ENCODE results near the gene CD38.

Gene CD38

GRCh38 chr4:15901998-15902397 lies 123.9 kb downstream of the CD38 start:
- H3K27ac ChIP-seq (ENCODE audit: low read depth, low read length) = no peak overlapping the region
- no peaks in the 10 kb centered on the region for H3K79me2 ChIP-seq (ENCODE audit: control insufficient read depth, low read length)
- H3F3A ChIP-seq (ENCODE audit: control insufficient read depth, insufficient read depth) = no peaks in the 10 kb centered on the region
- no peaks in the 10 kb centered on the region for H3K9me3 ChIP-seq (ENCODE audit: control insufficient read depth, insufficient read depth, low read length)
- no peak overlapping the region for H3K4me2 ChIP-seq (ENCODE audit: low read length)
- H3K9me2 ChIP-seq (replicated peaks; ENCODE audit: control insufficient read depth, low read length) = no peaks in the 10 kb centered on the region
- no peaks in the 10 kb centered on the region for H3K36me3 ChIP-seq (ENCODE audit: control insufficient read depth, low read length)
- no peak overlapping the region for H3K4me3 ChIP-seq (ENCODE audit: low read length)
- no peak for TF ChIP-seq EZH2phosphoT487 (IDR thresholded peaks at IDR 0.05; ENCODE audit: borderline replicate concordance, low read length)
- TF ChIP-seq, protein P1, sequence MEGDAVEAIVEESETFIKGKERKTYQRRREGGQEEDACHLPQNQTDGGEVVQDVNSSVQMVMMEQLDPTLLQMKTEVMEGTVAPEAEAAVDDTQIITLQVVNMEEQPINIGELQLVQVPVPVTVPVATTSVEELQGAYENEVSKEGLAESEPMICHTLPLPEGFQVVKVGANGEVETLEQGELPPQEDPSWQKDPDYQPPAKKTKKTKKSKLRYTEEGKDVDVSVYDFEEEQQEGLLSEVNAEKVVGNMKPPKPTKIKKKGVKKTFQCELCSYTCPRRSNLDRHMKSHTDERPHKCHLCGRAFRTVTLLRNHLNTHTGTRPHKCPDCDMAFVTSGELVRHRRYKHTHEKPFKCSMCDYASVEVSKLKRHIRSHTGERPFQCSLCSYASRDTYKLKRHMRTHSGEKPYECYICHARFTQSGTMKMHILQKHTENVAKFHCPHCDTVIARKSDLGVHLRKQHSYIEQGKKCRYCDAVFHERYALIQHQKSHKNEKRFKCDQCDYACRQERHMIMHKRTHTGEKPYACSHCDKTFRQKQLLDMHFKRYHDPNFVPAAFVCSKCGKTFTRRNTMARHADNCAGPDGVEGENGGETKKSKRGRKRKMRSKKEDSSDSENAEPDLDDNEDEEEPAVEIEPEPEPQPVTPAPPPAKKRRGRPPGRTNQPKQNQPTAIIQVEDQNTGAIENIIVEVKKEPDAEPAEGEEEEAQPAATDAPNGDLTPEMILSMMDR (IDR thresholded peaks at IDR 0.05; ENCODE audit: low read depth, low read length, poor library complexity, severe bottlenecking) = no peak
- H3K4me1 ChIP-seq (ENCODE audit: control insufficient read depth, low read length) = no peaks in the 10 kb centered on the region
- H4K20me1 ChIP-seq (ENCODE audit: control insufficient read depth, insufficient read depth, low read depth, low read length) = no peaks in the 10 kb centered on the region
- peaks cover 2% of the 10 kb centered on the region; the same call in 1 of the 2 replicates for H3K27me3 ChIP-seq (ENCODE audit: control insufficient read depth, low read length)

GRCh38 chr4:15902746-15903145 lies 124.6 kb downstream of the CD38 start:
- Histone ChIP-seq H3K4me1 (ENCODE audit: control insufficient read depth, low read length) (no peaks in the 10 kb centered on the region), H3K27ac (ENCODE audit: low read depth, low read length) (no peak overlapping the region), H3K36me3 (ENCODE audit: control insufficient read depth, low read length) (no peaks in the 10 kb centered on the region), H3K9me3 (ENCODE audit: control insufficient read depth, insufficient read depth, low read length) (no peaks in the 10 kb centered on the region), H3K79me2 (ENCODE audit: control insufficient read depth, low read length) (no peaks in the 10 kb centered on the region), H3K9me2 (replicated peaks; ENCODE audit: control insufficient read depth, low read length) (no peaks in the 10 kb centered on the region), H3F3A (ENCODE audit: control insufficient read depth, insufficient read depth) (no peaks in the 10 kb centered on the region), H3K4me3 (ENCODE audit: low read length) (no peak overlapping the region), H3K4me2 (ENCODE audit: low read length) (no peak overlapping the region), H4K20me1 (ENCODE audit: control insufficient read depth, insufficient read depth, low read depth, low read length) (no peaks in the 10 kb centered on the region), H3K27me3 (ENCODE audit: control insufficient read depth, low read length) (peaks cover 2% of the 10 kb centered on the region; the same call in 1 of the 2 replicates)
- TF ChIP-seq, protein P1 (IDR thresholded peaks at IDR 0.05; ENCODE audit: low read depth, low read length, poor library complexity, severe bottlenecking) = no peak
- TF ChIP-seq EZH2phosphoT487 (IDR thresholded peaks at IDR 0.05; ENCODE audit: borderline replicate concordance, low read length) = no peak

All from DOHH2 (cell line).